Esophagus squamous epithelium (tissue), 5 donors: Measurements from ENCODE around the gene SOX12. TPM values are rescaled to one million over a fixed set of nuclear protein-coding genes. Genes with fewer than 3 reads are reported as not detected.
"Not testable (repeated sequence)": the region's sequence is repeated elsewhere in the genome, so short reads cannot be mapped to it uniquely, and the experiment has no call there.

Experiments
- DNase-seq: peaks from one replicate; lab custom pipeline; 2025; lab: John Stamatoyannopoulos, UW
- H3K27ac ChIP-seq, 4 donors: fragments of 200-600 bp; sonication (generic); one replicate each; pipeline ENCODE4 v1.5.1; 2016 to 2019; ENCODE audit warnings: mild to moderate bottlenecking in 1 of 4
- H3K27me3 ChIP-seq, 4 donors: fragments of 200-600 bp; sonication (generic); 1 replicate in 3 of 4; 2 replicates in 1 of 4; pipeline versions ENCODE4 v1.5.1 to v1.6.0; 2017 to 2021; ENCODE audit warnings: antibody characterized with exemption in 1 of 4
- H3K36me3 ChIP-seq, 3 donors: fragments of 200-600 bp; sonication (generic); one replicate each; pipeline ENCODE4 v1.5.1; 2016 to 2019
- H3K4me1 ChIP-seq, 3 donors: fragments of 200-600 bp; sonication (generic); one replicate each; pipeline ENCODE4 v1.5.1; 2017 to 2019
- H3K4me3 ChIP-seq, 4 donors: fragments of 200-600 bp; sonication (generic); 1 replicate in 3 of 4; 2 replicates in 1 of 4; pipeline ENCODE4 v1.5.1; 2016 to 2019; ENCODE audit warnings: mild to moderate bottlenecking in 2 of 4, moderate library complexity in 1 of 4
- H3K9me3 ChIP-seq, 3 donors: fragments of 200-600 bp; sonication (generic); one replicate each; pipeline ENCODE4 v1.5.1; 2016 to 2019
- POLR2A ChIP-seq, 4 donors: fragments of 450-650 bp; IDR thresholded peaks; one replicate each; pipeline ENCODE4 v1.6.1; 2017; ENCODE audit warnings: antibody characterized with exemption in 4 of 4, mild to moderate bottlenecking in 4 of 4, moderate library complexity in 3 of 4
- WGBS, 2 donors: methylation state at CpG; one replicate each; pipeline ENCODE4 v1.1.5; 2018; 5-methylcytosine and 5-hydroxymethylcytosine counted together
- intact Hi-C: fragments of 100-400 bp; cut with DNase I; formaldehyde crosslinking; loops from one replicate; pipeline ENCODE4 v1.15.0; 2022
- total RNA-seq, 4 donors: library from RNA; depleted of rRNA; stranded (reverse); fragments of >200 nt; gene quantifications; one replicate each; pipeline ENCODE4 v1.1.0, GENCODE V29; 2016
- TF ChIP-seq, protein P1 (sequence below), 6 experiments: fragments of 450-650 bp in 4 of 6; fragments of 200-600 bp in 2 of 6; sonication (generic) in 2 of 6; IDR thresholded peaks; one replicate each; pipeline ENCODE4 v1.5.1; 2016 to 2019; ENCODE audit warnings: antibody characterized with exemption in 6 of 6, mild to moderate bottlenecking in 4 of 6, moderate library complexity in 4 of 6
- donor health status: DM: yes; HTN: yes; CAD: no.

Gene SOX12
- total RNA-seq, 4 donors from 2014 or later, result 2.1 to 3.8 (median 3.3) TPM

DNA sequence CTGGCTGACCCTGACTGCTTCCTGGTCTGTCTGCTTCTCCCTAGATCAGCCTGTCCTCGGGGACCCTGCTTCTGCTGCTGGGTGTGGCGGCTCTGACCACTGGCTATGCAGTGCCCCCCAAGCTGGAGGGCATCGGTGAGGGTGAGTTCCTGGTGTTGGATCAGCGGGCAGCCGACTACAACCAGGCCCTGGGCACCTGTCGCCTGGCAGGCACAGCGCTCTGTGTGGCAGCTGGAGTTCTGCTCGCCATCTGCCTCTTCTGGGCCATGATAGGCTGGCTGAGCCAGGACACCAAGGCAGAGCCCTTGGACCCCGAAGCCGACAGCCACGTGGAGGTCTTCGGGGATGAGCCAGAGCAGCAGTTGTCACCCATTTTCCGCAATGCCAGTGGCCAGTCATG, 27.8 kb downstream of the SOX12 start:
- WGBS, 2 donors, result 80 to 90% methylated on average over 2 to 6 of the region's 13 CpGs
- no peak overlapping the region for H3K27ac ChIP-seq
- peaks cover 0 to 19% (median 7%) of the 10 kb centered on the region in 3 donors for H3K4me1 ChIP-seq
- peaks cover 0 to 30% (median 8%) of the 10 kb centered on the region in 3 donors for H3K36me3 ChIP-seq
- no peak for DNase-seq
- H3K9me3 ChIP-seq, result no peaks in the 10 kb centered on the region
- H3K4me3 ChIP-seq, result no peak overlapping the region
- no peaks in the 10 kb centered on the region for H3K27me3 ChIP-seq
- intact Hi-C loops, result loop anchor here (5.0 kb wide), 1 partner anchor 124 kb away; no protein-coding TSS in a partner anchor
- TF ChIP-seq, protein P1, sequence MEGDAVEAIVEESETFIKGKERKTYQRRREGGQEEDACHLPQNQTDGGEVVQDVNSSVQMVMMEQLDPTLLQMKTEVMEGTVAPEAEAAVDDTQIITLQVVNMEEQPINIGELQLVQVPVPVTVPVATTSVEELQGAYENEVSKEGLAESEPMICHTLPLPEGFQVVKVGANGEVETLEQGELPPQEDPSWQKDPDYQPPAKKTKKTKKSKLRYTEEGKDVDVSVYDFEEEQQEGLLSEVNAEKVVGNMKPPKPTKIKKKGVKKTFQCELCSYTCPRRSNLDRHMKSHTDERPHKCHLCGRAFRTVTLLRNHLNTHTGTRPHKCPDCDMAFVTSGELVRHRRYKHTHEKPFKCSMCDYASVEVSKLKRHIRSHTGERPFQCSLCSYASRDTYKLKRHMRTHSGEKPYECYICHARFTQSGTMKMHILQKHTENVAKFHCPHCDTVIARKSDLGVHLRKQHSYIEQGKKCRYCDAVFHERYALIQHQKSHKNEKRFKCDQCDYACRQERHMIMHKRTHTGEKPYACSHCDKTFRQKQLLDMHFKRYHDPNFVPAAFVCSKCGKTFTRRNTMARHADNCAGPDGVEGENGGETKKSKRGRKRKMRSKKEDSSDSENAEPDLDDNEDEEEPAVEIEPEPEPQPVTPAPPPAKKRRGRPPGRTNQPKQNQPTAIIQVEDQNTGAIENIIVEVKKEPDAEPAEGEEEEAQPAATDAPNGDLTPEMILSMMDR (IDR thresholded peaks at IDR 0.05), result no peak
- no peak for TF ChIP-seq POLR2A (IDR thresholded peaks at IDR 0.05)

DNA sequence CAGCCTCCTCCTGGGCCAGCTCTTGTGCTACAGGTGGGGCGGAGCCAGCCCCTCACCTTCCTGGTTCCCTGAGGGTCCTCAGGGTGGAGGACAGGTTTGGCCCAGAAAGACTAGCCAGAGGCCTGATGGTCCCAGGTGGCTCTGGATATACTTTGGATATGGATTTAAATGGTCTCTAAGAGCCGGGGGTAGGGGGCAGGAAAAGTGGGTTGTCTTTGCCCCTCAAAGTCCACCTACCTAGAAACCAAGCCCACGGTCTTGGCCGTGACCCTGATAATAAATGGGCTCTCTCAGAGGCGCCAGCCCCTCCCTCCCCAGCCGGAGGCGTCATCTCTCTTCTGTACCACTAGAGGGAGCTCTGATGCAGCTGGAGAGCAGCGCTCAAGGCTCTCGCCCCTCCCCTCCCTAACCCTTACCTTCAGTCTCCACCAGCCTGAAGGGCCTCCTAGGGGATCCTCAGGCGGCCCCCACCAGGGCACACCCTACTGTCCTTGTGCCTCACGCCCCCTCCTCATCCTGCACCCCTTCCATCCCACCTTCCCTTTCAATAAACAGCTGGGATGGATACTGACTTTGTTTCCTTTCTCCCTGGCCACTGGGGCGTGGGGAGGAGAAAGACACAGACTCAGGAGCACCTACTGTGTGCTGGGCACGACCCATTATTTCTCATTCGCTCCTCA, 29.1 kb downstream of the SOX12 start:
- peak; percentile 26 for DNase-seq
- no peaks in the 10 kb centered on the region for H3K27me3 ChIP-seq
- no peaks in the 10 kb centered on the region for H3K9me3 ChIP-seq
- peaks cover 0 to 27% (median 5%) of the 10 kb centered on the region in 3 donors for H3K36me3 ChIP-seq
- H3K4me3 ChIP-seq, result no peak overlapping the region
- H3K4me1 ChIP-seq, result peaks cover 0 to 8% (median 7%) of the 10 kb centered on the region in 3 donors
- H3K27ac ChIP-seq, result no peak overlapping the region
- TF ChIP-seq, protein P1 (IDR thresholded peaks at IDR 0.05), result peak; percentile 85 to 95 (median 92)
- no peak for TF ChIP-seq POLR2A (IDR thresholded peaks at IDR 0.05)
- intact Hi-C loops, result loop anchor here (5.0 kb wide), 1 partner anchor 123 kb away; no protein-coding TSS in a partner anchor
- 11 to 35% methylated on average over 4 to 13 of the region's 14 CpGs for whole genome bisulfite sequencing, 2 donors

DNA sequence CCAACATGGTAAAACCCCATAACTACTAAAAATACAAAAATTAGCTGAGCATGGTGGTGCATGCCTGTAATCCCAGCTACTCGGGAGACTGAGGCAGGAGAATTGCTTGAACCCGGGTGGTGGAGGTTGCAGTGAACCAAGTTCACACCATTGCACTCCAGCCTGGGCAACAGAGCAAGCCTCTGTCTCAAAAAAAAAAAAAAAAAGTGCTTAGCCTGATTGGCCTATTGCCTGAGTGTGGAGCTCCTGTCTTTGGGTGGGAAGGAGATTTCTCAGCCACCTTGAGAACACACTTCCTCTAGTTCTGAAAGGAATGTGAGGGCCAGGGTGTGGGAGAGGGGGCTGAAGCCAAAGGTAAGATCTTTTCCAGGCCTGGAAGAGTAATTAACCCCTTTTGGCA, 30.8 kb downstream of the SOX12 start:
- H3K27ac ChIP-seq, intact Hi-C loops, H3K4me3 ChIP-seq, H3K9me3 ChIP-seq, DNase-seq, H3K27me3 ChIP-seq: not testable (repeated sequence)
- Histone ChIP-seq H3K4me1 (peaks cover 0 to 20% (median 7%) of the 10 kb centered on the region in 3 donors), H3K36me3 (peaks cover 0 to 14% (median 0%) of the 10 kb centered on the region in 3 donors)
- WGBS, 2 donors, result 78 to 84% methylated on average over 2 of the region's 2 CpGs

DNA sequence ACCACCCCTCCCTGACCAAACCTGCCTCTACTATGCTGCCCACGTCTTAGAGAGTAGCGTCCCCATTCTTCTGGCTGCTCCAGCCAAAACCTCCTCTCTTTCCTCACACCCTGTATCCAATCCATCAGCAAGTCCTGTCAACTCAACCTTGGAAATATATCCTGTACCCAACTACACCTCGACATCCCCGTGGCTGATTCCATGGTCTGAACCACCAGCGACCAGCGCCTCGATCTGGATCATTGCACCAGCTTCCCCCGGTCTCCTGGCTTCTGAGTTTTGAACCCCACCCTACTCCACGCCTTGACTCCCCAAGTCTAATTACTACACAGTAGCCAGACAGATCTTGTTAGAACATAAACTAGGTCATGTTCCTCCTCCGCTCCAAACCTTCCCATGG, 31.4 kb downstream of the SOX12 start:
- no peak overlapping the region for H3K27ac ChIP-seq
- intact Hi-C loops, result no loop called here
- TF ChIP-seq, protein P1 (IDR thresholded peaks at IDR 0.05), result no peak
- TF ChIP-seq POLR2A (IDR thresholded peaks at IDR 0.05), result no peak
- H3K9me3 ChIP-seq, result no peaks in the 10 kb centered on the region
- H3K4me3 ChIP-seq, result no peak overlapping the region
- 76 to 81% methylated on average over 10 of the region's 10 CpGs for WGBS, 2 donors
- H3K36me3 ChIP-seq, result peaks cover 0 to 8% (median 0%) of the 10 kb centered on the region in 3 donors
- H3K27me3 ChIP-seq, result no peaks in the 10 kb centered on the region
- peaks cover 0 to 26% (median 7%) of the 10 kb centered on the region in 3 donors for H3K4me1 ChIP-seq
- no peak for DNase-seq

DNA sequence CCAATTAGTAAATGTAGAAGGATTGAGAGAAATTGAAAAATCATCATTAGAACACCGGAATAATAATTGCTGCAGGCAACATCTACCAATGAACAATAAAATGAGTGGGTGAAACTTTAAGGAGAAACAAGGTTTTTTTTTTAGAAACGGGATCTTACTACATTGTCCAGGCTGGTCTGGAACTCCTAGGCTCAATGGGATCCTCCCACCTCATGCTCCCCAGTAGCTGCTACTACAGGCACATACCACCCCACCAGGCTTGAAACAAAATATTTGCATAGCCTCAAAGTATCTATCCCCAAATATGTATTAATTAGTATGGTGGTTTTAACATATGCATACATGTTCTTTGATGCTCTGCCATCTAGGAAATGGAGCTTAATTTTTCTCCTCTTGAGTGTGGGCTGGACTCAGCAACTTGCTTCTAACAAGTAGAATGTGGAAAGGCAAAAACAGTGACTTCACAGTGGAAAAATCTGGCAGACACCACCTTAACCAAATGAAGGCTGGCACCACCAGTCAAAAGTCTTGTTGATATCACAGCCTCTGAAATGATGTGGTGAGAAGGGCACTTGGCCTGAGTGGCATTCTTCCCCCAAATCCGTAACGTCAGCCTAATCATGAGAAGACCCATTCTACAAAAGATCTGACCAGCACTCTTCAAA, 33.7 kb downstream of the SOX12 start:
- H3K4me3 ChIP-seq, result no peak overlapping the region
- 54 to 70% methylated on average over 4 of the region's 4 CpGs for WGBS, 2 donors
- H3K27ac ChIP-seq, result no peak overlapping the region
- no peaks in the 10 kb centered on the region for H3K27me3 ChIP-seq
- DNase-seq, result no peak
- no peaks in the 10 kb centered on the region for H3K36me3 ChIP-seq
- no peaks in the 10 kb centered on the region for H3K9me3 ChIP-seq
- intact Hi-C loops, result no loop called here
- TF ChIP-seq POLR2A (IDR thresholded peaks at IDR 0.05), result no peak
- TF ChIP-seq, protein P1 (IDR thresholded peaks at IDR 0.05), result no peak
- H3K4me1 ChIP-seq, result peaks cover 0 to 48% (median 16%) of the 10 kb centered on the region in 3 donors
